Measurements from ENCODE around the gene CAD. TPM values are rescaled to one million over a fixed set of nuclear protein-coding genes. Genes with fewer than 3 reads are reported as not detected.

Gene CAD
- total RNA-seq, 1 experiment from 2014 or later, result 114 TPM

DNA sequence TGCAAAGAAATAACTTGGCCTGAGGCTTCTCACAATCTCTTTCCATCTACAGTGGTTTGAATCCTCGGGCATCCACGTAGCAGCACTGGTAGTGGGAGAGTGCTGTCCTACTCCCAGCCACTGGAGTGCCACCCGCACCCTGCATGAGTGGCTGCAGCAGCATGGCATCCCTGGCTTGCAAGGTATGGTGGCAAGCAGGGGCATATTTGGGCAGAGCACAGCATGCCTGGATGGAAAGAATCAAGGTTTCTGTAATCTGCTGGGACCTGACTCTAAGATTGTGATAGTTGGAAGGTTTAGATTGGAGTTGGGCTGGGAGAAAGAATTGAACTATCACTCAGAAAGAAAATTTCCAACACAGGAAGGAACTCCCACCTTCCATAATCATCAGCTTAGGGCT is 4.0 kb downstream of the CAD start:
- Histone ChIP-seq H3K36me3 (ENCODE audit: control insufficient read depth in 1 of 2, insufficient read depth in 2 of 2, low read length in 2 of 2) (peaks cover 37 to 65% of the 10 kb centered on the region in 2 experiments), H4K20me1 (ENCODE audit: insufficient read depth) (no peaks in the 10 kb centered on the region), H3K9me2 (ENCODE audit: insufficient read depth) (no peaks in the 10 kb centered on the region), H3K4me3 (replicated peaks in 1 of 2; ENCODE audit: low read depth in 1 of 2, low read length in 2 of 2) (no peak overlapping the region), H3K9ac (ENCODE audit: low read length) (no peak overlapping the region), H2AFZ (ENCODE audit: low read depth, low read length, poor library complexity, severe bottlenecking) (no peak overlapping the region), H3K9me3 (ENCODE audit: control insufficient read depth in 1 of 2, insufficient read depth in 1 of 2, low read depth in 1 of 2, low read length in 2 of 2) (no peaks in the 10 kb centered on the region), H3K4me1 (ENCODE audit: control insufficient read depth in 1 of 2, insufficient read depth in 2 of 2, low read length in 2 of 2) (peaks cover 3 to 17% of the 10 kb centered on the region in 2 experiments; a peak in 3 of 4 replicates), H3K27ac (ENCODE audit: low read depth, low read length) (no peak overlapping the region), H3K79me2 (ENCODE audit: insufficient read depth, low read length) (peaks cover 60% of the 10 kb centered on the region), H3K4me2 (ENCODE audit: low read length) (no peak overlapping the region), H3K27me3 (ENCODE audit: insufficient read depth, low read length) (no peaks in the 10 kb centered on the region)
- DNase-seq (ENCODE audit: low read depth, low spot score) (no peak), ATAC-seq (no peak)
- ChIA-PET POLR2A (no interaction called here), CTCF (no interaction called here), RAD21 (ENCODE audit: low non-redundant PET in 1 of 2, low total read pairs in 2 of 2, uncharacterized antibody in 2 of 2, unreplicated experiment in 2 of 2) (no interaction called here)
- TF ChIP-seq ZFX (IDR thresholded peaks at IDR 0.05) (no peak), SRF (IDR thresholded peaks at IDR 0.05; ENCODE audit: low read depth) (no peak), ATF3 (IDR thresholded peaks at IDR 0.05) (no peak)
- BruUV-seq (replicated peaks), result no TSS peak
- intact Hi-C loops (cut with micrococcal nuclease), result no loop called here

GRCh38 chr2:27222407-27222806 is 5.2 kb downstream of the CAD start:
- intact Hi-C loops (cut with micrococcal nuclease), result no loop called here

More at GRCh38 chr2:27222407-27222806, 5.2 kb downstream of the CAD start:
- CTCF ChIA-PET, result no interaction called here
- no peak overlapping the region for H3K9ac ChIP-seq (ENCODE audit: low read length)
- no TSS peak for BruUV-seq (replicated peaks)
- ATAC-seq, result no peak
- peaks cover 7% of the 10 kb centered on the region for H4K20me1 ChIP-seq (ENCODE audit: insufficient read depth)
- no peak overlapping the region for H3K4me3 ChIP-seq (replicated peaks in 1 of 2; ENCODE audit: low read depth in 1 of 2, low read length in 2 of 2)
- no peaks in the 10 kb centered on the region for H3K9me2 ChIP-seq (ENCODE audit: insufficient read depth)
- RAD21 ChIA-PET (ENCODE audit: low non-redundant PET in 1 of 2, low total read pairs in 2 of 2, uncharacterized antibody in 2 of 2, unreplicated experiment in 2 of 2), result no interaction called here
- H3K27me3 ChIP-seq (ENCODE audit: insufficient read depth, low read length), result no peaks in the 10 kb centered on the region
- POLR2A ChIA-PET, result no interaction called here
- H3K9me3 ChIP-seq (ENCODE audit: control insufficient read depth in 1 of 2, insufficient read depth in 1 of 2, low read depth in 1 of 2, low read length in 2 of 2), result no peaks in the 10 kb centered on the region
- H2AFZ ChIP-seq (ENCODE audit: low read depth, low read length, poor library complexity, severe bottlenecking), result no peak overlapping the region
- DNase-seq (ENCODE audit: low read depth, low spot score), result no peak
- no peak overlapping the region for H3K4me2 ChIP-seq (ENCODE audit: low read length)
- H3K36me3 ChIP-seq (ENCODE audit: control insufficient read depth in 1 of 2, insufficient read depth in 2 of 2, low read length in 2 of 2), result peaks cover 47 to 78% of the 10 kb centered on the region in 2 experiments
- TF ChIP-seq YY1 (IDR thresholded peaks at IDR 0.05; ENCODE audit: extremely low read depth, insufficient replicate concordance, low read depth, low read length), result no peak
- no peak for TF ChIP-seq ZNF274 (IDR thresholded peaks at IDR 0.05; ENCODE audit: low read depth, low read length)
- TF ChIP-seq ZFX (IDR thresholded peaks at IDR 0.05), result no peak
- no peak for TF ChIP-seq JUND (IDR thresholded peaks at IDR 0.05)
- no peak for TF ChIP-seq EZH2phosphoT487 (IDR thresholded peaks at IDR 0.05; ENCODE audit: borderline replicate concordance)
- TF ChIP-seq ELF1 (IDR thresholded peaks at IDR 0.05; ENCODE audit: borderline replicate concordance, low read depth), result no peak
- no peak for TF ChIP-seq SP1 (IDR thresholded peaks at IDR 0.05; ENCODE audit: low read depth)
- TF ChIP-seq, protein P1, sequence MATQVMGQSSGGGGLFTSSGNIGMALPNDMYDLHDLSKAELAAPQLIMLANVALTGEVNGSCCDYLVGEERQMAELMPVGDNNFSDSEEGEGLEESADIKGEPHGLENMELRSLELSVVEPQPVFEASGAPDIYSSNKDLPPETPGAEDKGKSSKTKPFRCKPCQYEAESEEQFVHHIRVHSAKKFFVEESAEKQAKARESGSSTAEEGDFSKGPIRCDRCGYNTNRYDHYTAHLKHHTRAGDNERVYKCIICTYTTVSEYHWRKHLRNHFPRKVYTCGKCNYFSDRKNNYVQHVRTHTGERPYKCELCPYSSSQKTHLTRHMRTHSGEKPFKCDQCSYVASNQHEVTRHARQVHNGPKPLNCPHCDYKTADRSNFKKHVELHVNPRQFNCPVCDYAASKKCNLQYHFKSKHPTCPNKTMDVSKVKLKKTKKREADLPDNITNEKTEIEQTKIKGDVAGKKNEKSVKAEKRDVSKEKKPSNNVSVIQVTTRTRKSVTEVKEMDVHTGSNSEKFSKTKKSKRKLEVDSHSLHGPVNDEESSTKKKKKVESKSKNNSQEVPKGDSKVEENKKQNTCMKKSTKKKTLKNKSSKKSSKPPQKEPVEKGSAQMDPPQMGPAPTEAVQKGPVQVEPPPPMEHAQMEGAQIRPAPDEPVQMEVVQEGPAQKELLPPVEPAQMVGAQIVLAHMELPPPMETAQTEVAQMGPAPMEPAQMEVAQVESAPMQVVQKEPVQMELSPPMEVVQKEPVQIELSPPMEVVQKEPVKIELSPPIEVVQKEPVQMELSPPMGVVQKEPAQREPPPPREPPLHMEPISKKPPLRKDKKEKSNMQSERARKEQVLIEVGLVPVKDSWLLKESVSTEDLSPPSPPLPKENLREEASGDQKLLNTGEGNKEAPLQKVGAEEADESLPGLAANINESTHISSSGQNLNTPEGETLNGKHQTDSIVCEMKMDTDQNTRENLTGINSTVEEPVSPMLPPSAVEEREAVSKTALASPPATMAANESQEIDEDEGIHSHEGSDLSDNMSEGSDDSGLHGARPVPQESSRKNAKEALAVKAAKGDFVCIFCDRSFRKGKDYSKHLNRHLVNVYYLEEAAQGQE (IDR thresholded peaks at IDR 0.05; ENCODE audit: low read depth), result no peak
- TF ChIP-seq POLR2AphosphoS5 (IDR thresholded peaks at IDR 0.05; ENCODE audit: low read depth, low read length), result no peak
- no peak for TF ChIP-seq POLR2A (IDR thresholded peaks at IDR 0.05; ENCODE audit: borderline replicate concordance, extremely low read depth, insufficient read depth, insufficient read length)
- no peak for TF ChIP-seq SIN3A (IDR thresholded peaks at IDR 0.05; ENCODE audit: low read depth)
- no peak for TF ChIP-seq CEBPB (IDR thresholded peaks at IDR 0.05; ENCODE audit: low read depth)
- no peak for TF ChIP-seq RAD21 (IDR thresholded peaks at IDR 0.05; ENCODE audit: low read depth)
- TF ChIP-seq, protein P2, sequence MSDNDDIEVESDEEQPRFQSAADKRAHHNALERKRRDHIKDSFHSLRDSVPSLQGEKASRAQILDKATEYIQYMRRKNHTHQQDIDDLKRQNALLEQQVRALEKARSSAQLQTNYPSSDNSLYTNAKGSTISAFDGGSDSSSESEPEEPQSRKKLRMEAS (IDR thresholded peaks at IDR 0.05), result no peak
- TF ChIP-seq EZH2 (IDR thresholded peaks at IDR 0.05), result no peak
- no peak for TF ChIP-seq ATF3 (IDR thresholded peaks at IDR 0.05)
- peaks cover 3 to 10% of the 10 kb centered on the region in 2 experiments; a peak in 3 of 4 replicates for H3K4me1 ChIP-seq (ENCODE audit: control insufficient read depth in 1 of 2, insufficient read depth in 2 of 2, low read length in 2 of 2)
- H3K79me2 ChIP-seq (ENCODE audit: insufficient read depth, low read length), result peaks cover 69% of the 10 kb centered on the region
- H3K27ac ChIP-seq (ENCODE audit: low read depth, low read length), result no peak overlapping the region

All from HCT116 (cell line).